Coronary artery (tissue), 2 donors: ENCODE measurements around the gene MLLT6.

Source experiments
- DNase-seq: peaks from one replicate; pipeline ENCODE4 v3.0.0-alpha.2; 2017; ENCODE audit warnings: low spot score
- H3K27ac ChIP-seq, 2 donors: fragments of 200-600 bp; sonication (generic); one replicate each; pipeline ENCODE4 v1.5.1; 2016 to 2019
- H3K4me3 ChIP-seq: fragments of 200-600 bp; sonication (generic); 2 replicates; pipeline ENCODE4 v1.5.1; 2016; ENCODE audit warnings: mild to moderate bottlenecking, moderate library complexity
- CTCF ChIP-seq: fragments of 200-600 bp; sonication (generic); IDR thresholded peaks from one replicate; pipeline ENCODE4 v1.5.1; 2019; ENCODE audit warnings: antibody characterized with exemption

Gene MLLT6

GRCh38 chr17:38740806-38741205, 35.7 kb downstream of the MLLT6 start:
- H3K27ac ChIP-seq, result no peak overlapping the region
- H3K4me3 ChIP-seq, result no peak overlapping the region
- DNase-seq, result no peak
- no peak for TF ChIP-seq CTCF

GRCh38 chr17:38741461-38741860, 36.4 kb downstream of the MLLT6 start:
- no peak for TF ChIP-seq CTCF
- Histone ChIP-seq H3K27ac (peak overlapping the region in 1 of 2 donors; percentile 85), H3K4me3 (no peak overlapping the region)
- no peak for DNase-seq

GRCh38 chr17:38741921-38742410, 36.9 kb downstream of the MLLT6 start:
- no peak for DNase-seq
- no peak for TF ChIP-seq CTCF
- peak overlapping the region; percentile 50 to 85 for H3K27ac ChIP-seq
- no peak overlapping the region for H3K4me3 ChIP-seq

GRCh38 chr17:38742411-38743308, 37.6 kb downstream of the MLLT6 start:
- no peak for TF ChIP-seq CTCF
- peak overlapping the region; percentile 50 to 85 for H3K27ac ChIP-seq
- DNase-seq, result no peak
- H3K4me3 ChIP-seq, result peak overlapping the region; percentile 10

- Histone ChIP-seq H3K27ac (peak overlapping the region in 1 of 2 donors; percentile 49), H3K4me3 (no peak overlapping the region)
- DNase-seq, result no peak
- no peak for TF ChIP-seq CTCF
Observed at GRCh38 chr17:38743556-38744171, 38.6 kb downstream of the MLLT6 start.

GRCh38 chr17:38745545-38745944, 40.5 kb downstream of the MLLT6 start:
- Histone ChIP-seq H3K27ac (peak overlapping the region in 1 of 2 donors; percentile 89), H3K4me3 (peak overlapping the region; percentile 95)
- no peak for DNase-seq
- TF ChIP-seq CTCF, result no peak
